K562 (cell line): Measurements from ENCODE around the gene FKRP. TPM values are rescaled to one million over a fixed set of nuclear protein-coding genes. Genes with fewer than 3 reads are reported as not detected.

Experiments used
- ATF3 ChIP-seq, 2 experiments: fragments of 450-650 bp in 1 of 2; sonication (generic) in 1 of 2; formaldehyde crosslinking in 1 of 2; IDR thresholded peaks in 1 of 2; conservative IDR thresholded peaks in 1 of 2; 2 replicates each; pipeline versions ENCODE4 v1.6.1 to v1.8.1; 2016 to 2023; ENCODE audit warnings: mild to moderate bottlenecking in 2 of 2, moderate library complexity in 2 of 2, inconsistent platforms in 1 of 2, missing genetic modification reagents in 1 of 2
- CTCFL ChIP-seq: IDR thresholded peaks from 2 replicates; pipeline ENCODE4 v1.6.1; 2011; ENCODE audit warnings: borderline replicate concordance, low read depth, mild to moderate bottlenecking, moderate library complexity, low read length; ENCODE audit not compliant: insufficient read depth, poor library complexity, severe bottlenecking
- DIDO1 ChIP-seq: fragments of 450-650 bp; IDR thresholded peaks from 2 replicates; pipeline ENCODE4 v1.6.1; 2016; ENCODE audit warnings: low read depth, missing biosample characterization, missing genetic modification characterization
- HDAC8 ChIP-seq: fragments of 450-650 bp; IDR thresholded peaks from 2 replicates; pipeline ENCODE4 v1.6.1; 2016; ENCODE audit warnings: mild to moderate bottlenecking, missing genetic modification characterization, moderate library complexity, missing compliant biosample characterization
- KLF13 ChIP-seq: fragments of 450-650 bp; IDR thresholded peaks from 2 replicates; pipeline ENCODE4 v1.6.1; 2016; ENCODE audit warnings: missing genetic modification characterization, low read depth, mild to moderate bottlenecking, missing compliant biosample characterization, moderate library complexity, borderline replicate concordance
- LARP7 ChIP-seq: fragments of 450-650 bp; IDR thresholded peaks from 2 replicates; pipeline ENCODE4 v1.6.1; 2016
- PHB ChIP-seq: fragments of 250-450 bp; sonication (Bioruptor Pico); IDR thresholded peaks from 2 replicates; pipeline ENCODE4 v1.5.0; 2021
- POLR3A ChIP-seq: IDR thresholded peaks from 2 replicates; pipeline ENCODE4 v1.6.1; 2011; ENCODE audit warnings: borderline replicate concordance, mild to moderate bottlenecking, moderate library complexity; ENCODE audit not compliant: insufficient read length, insufficient read depth; ENCODE audit errors: extremely low read depth
- RFX1 ChIP-seq: fragments of 450-650 bp; IDR thresholded peaks from 2 replicates; pipeline ENCODE4 v1.6.1; 2016; ENCODE audit warnings: mild to moderate bottlenecking, moderate library complexity
- ZKSCAN3 ChIP-seq: fragments of 250-450 bp; sonication (Bioruptor Pico); IDR thresholded peaks from 2 replicates; pipeline ENCODE4 v1.4.0; 2020
- ZNF143 ChIP-seq: sonication (generic); formaldehyde crosslinking; IDR thresholded peaks from 2 replicates; pipeline ENCODE4 v1.9.0; 2022; ENCODE audit warnings: mild to moderate bottlenecking, missing genetic modification reagents
- ZNF146 ChIP-seq: IDR thresholded peaks from one replicate; pipeline ENCODE4 v1.6.1; 2018; ENCODE audit warnings: missing compliant biosample characterization; ENCODE audit not compliant: unreplicated experiment
- ZNF347 ChIP-seq: fragments of 450-650 bp; formaldehyde crosslinking; IDR thresholded peaks from 2 replicates; pipeline ENCODE4 v1.4.0; 2020; ENCODE audit warnings: low read depth, mild to moderate bottlenecking, moderate library complexity
- ZSCAN29 ChIP-seq: fragments of 450-650 bp; IDR thresholded peaks from 2 replicates; pipeline ENCODE4 v1.6.1; 2017
- polyA plus RNA-seq, 8 experiments: library from polyadenylated mRNA; depleted of rRNA in 4 of 8; stranded (reverse) in 5 of 8; unstranded in 3 of 8; fragments of >200 nt; fragmentation: Nextera tagmentation in 2 of 8; fragmentation: Illumina TruSeq in 1 of 8; extraction: Ambion mirVana in 2 of 8; extraction: Trizol in 1 of 8; gene quantifications; 2 replicates each; pipeline versions ENCODE4 v1.2.1 to v1.2.3, GENCODE V29; 2011 to 2014; ENCODE audit warnings: inconsistent platforms in 1 of 8, missing spikeins in 1 of 8
- total RNA-seq, 7 experiments: library from RNA; depleted of rRNA in 6 of 7; stranded (reverse); fragments of >200 nt in 6 of 7; fragmentation: Illumina TruSeq in 2 of 7; extraction: Trizol in 2 of 7; gene quantifications; 2 replicates each; pipeline versions ENCODE4 v1.2.1 to v1.2.3, GENCODE V29; 2011 to 2021; ENCODE audit warnings: low replicate concordance in 1 of 7
- TF ChIP-seq, protein P1 (sequence below): fragments of 250-450 bp; sonication (Bioruptor Pico); IDR thresholded peaks from 2 replicates; pipeline ENCODE4 v1.8.0; 2021; ENCODE audit warnings: mild to moderate bottlenecking, moderate library complexity
- TF ChIP-seq, protein P2 (sequence below): fragments of 450-650 bp; IDR thresholded peaks from 2 replicates; pipeline ENCODE4 v1.7.0; 2016; ENCODE audit warnings: borderline replicate concordance
- TF ChIP-seq, protein P3 (sequence below): sonication (generic); formaldehyde crosslinking; IDR thresholded peaks from 2 replicates; pipeline ENCODE4 v1.8.0; 2023; ENCODE audit warnings: mild to moderate bottlenecking, missing genetic modification reagents
- TF ChIP-seq, protein P4 (sequence below): sonication (generic); formaldehyde crosslinking; IDR thresholded peaks from 2 replicates; pipeline ENCODE4 v1.5.0; 2020; ENCODE audit warnings: missing genetic modification reagents

Gene FKRP
- total and polyA plus RNA-seq, 9 of the 15 experiments (the other 6 are each of a cell fraction or from before 2014, with no cell fraction given) = 0.68 to 16.1 (median 6.5) TPM

DNA sequence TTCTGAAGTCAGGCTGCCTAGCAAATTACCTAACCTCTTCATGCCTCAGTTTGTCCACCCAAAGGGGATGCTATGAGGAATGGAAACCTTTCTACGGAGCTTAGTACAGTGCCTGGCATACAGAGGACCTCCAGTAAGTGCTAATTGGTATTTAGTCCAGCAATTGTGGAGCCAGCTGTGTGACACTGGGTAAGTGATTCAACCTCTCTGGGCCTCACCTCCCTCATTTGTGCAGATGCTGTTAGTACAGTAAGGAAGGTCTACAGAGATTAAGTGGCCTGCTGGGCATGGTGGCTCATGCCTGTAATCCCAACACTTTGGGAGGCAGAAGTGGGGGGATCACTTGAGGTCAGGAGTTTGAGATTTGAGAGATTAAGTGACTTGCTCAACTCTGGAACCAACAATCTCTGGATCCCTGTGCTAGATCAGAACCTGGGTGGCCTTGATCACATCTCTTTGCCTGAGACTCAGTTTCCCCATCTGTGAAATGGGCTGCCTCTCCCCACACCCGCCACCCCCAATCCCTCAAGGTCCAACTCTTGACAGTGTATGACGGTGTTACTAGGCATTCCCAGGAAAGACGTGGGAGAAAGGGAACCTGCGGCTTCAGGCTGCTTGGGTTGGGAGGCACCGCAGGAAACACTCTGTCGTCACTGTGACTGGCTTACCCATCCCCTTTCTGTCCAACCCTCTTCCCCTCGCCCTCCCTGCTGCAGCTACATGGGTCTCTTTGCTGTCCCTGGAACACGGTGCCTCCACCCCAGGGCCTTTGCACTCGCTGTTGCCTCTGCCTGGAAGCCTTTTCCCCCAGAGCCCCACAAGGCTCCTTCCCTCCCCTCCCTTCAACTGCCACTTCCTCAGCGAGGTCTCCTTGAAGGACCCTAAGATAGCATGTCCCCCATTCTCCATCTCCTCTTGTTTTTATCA, 47.2 kb upstream of the FKRP start (continued):
- TF ChIP-seq, protein P1, sequence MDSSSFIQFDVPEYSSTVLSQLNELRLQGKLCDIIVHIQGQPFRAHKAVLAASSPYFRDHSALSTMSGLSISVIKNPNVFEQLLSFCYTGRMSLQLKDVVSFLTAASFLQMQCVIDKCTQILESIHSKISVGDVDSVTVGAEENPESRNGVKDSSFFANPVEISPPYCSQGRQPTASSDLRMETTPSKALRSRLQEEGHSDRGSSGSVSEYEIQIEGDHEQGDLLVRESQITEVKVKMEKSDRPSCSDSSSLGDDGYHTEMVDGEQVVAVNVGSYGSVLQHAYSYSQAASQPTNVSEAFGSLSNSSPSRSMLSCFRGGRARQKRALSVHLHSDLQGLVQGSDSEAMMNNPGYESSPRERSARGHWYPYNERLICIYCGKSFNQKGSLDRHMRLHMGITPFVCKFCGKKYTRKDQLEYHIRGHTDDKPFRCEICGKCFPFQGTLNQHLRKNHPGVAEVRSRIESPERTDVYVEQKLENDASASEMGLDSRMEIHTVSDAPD (CRISPR knock-in tag) = no peak
- TF ChIP-seq CTCFL = no peak
- no peak for TF ChIP-seq DIDO1
- TF ChIP-seq, protein P2, sequence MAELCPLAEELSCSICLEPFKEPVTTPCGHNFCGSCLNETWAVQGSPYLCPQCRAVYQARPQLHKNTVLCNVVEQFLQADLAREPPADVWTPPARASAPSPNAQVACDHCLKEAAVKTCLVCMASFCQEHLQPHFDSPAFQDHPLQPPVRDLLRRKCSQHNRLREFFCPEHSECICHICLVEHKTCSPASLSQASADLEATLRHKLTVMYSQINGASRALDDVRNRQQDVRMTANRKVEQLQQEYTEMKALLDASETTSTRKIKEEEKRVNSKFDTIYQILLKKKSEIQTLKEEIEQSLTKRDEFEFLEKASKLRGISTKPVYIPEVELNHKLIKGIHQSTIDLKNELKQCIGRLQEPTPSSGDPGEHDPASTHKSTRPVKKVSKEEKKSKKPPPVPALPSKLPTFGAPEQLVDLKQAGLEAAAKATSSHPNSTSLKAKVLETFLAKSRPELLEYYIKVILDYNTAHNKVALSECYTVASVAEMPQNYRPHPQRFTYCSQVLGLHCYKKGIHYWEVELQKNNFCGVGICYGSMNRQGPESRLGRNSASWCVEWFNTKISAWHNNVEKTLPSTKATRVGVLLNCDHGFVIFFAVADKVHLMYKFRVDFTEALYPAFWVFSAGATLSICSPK = no peak
- no peak for TF ChIP-seq HDAC8 (tag)
- TF ChIP-seq KLF13 (tag) = no peak
- TF ChIP-seq, protein P3, sequence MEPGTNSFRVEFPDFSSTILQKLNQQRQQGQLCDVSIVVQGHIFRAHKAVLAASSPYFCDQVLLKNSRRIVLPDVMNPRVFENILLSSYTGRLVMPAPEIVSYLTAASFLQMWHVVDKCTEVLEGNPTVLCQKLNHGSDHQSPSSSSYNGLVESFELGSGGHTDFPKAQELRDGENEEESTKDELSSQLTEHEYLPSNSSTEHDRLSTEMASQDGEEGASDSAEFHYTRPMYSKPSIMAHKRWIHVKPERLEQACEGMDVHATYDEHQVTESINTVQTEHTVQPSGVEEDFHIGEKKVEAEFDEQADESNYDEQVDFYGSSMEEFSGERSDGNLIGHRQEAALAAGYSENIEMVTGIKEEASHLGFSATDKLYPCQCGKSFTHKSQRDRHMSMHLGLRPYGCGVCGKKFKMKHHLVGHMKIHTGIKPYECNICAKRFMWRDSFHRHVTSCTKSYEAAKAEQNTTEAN = no peak
- TF ChIP-seq ATF3 (IDR thresholded peaks at IDR 0.05) = no peak
- no peak for TF ChIP-seq ATF3 (CRISPR knock-in tag; conservative IDR thresholded peaks at IDR 0.05)
- no peak for TF ChIP-seq ZNF146 (CRISPR knock-in tag)
- no peak for TF ChIP-seq ZKSCAN3 (CRISPR knock-in tag)
- no peak for TF ChIP-seq ZSCAN29
- no peak for TF ChIP-seq PHB (CRISPR knock-in tag)
- TF ChIP-seq, protein P4, sequence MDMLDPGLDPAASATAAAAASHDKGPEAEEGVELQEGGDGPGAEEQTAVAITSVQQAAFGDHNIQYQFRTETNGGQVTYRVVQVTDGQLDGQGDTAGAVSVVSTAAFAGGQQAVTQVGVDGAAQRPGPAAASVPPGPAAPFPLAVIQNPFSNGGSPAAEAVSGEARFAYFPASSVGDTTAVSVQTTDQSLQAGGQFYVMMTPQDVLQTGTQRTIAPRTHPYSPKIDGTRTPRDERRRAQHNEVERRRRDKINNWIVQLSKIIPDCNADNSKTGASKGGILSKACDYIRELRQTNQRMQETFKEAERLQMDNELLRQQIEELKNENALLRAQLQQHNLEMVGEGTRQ (CRISPR knock-in tag) = no peak
- no peak for TF ChIP-seq POLR3A
- TF ChIP-seq LARP7 = no peak
- no peak for TF ChIP-seq ZNF143 (CRISPR knock-in tag)
- no peak for TF ChIP-seq ZNF347
- no peak for TF ChIP-seq RFX1
